Tibial nerve (tissue), 4 donors: ENCODE results near the gene GMEB2. TPM values are rescaled to one million over a fixed set of nuclear protein-coding genes. Genes with fewer than 3 reads are reported as not detected.

Experiments used
- DNase-seq, 2 donors: peaks; one replicate each; pipeline ENCODE4 v3.0.0-alpha.2; 2019; ENCODE audit warnings: low spot score in 2 of 2
- H3K27ac ChIP-seq, 4 donors: fragments of 200-600 bp; sonication (generic) in 3 of 4; one replicate each; pipeline ENCODE4 v1.5.1; 2017 to 2019; ENCODE audit warnings: mild to moderate bottlenecking in 1 of 4
- H3K27me3 ChIP-seq, 2 donors: fragments of 200-600 bp; sonication (generic) in 1 of 2; one replicate each; pipeline versions ENCODE4 v1.5.1 to v1.6.0; 2017 to 2019
- H3K36me3 ChIP-seq, 3 donors: fragments of 200-600 bp; sonication (generic); one replicate each; pipeline ENCODE4 v1.5.1; 2018 to 2019
- H3K4me1 ChIP-seq, 4 donors: fragments of 200-600 bp; sonication (generic) in 3 of 4; one replicate each; pipeline ENCODE4 v1.5.1; 2017 to 2019
- H3K4me3 ChIP-seq, 4 donors: fragments of 200-600 bp; sonication (generic) in 3 of 4; one replicate each; pipeline ENCODE4 v1.5.1; 2017 to 2019; ENCODE audit warnings: mild to moderate bottlenecking in 1 of 4, moderate library complexity in 1 of 4
- H3K9me3 ChIP-seq, 4 donors: fragments of 200-600 bp; sonication (generic) in 3 of 4; one replicate each; pipeline ENCODE4 v1.5.1; 2017 to 2019
- CTCF ChIP-seq, 5 experiments: fragments of 200-600 bp in 3 of 5; fragments of 450-650 bp in 2 of 5; sonication (generic) in 3 of 5; IDR thresholded peaks; one replicate each; pipeline ENCODE4 v1.5.1; 2016 to 2019; ENCODE audit warnings: antibody characterized with exemption in 5 of 5, mild to moderate bottlenecking in 3 of 5, moderate library complexity in 2 of 5
- EP300 ChIP-seq, 2 donors: sonication (generic); formaldehyde crosslinking; IDR thresholded peaks; one replicate each; pipeline ENCODE4 v1.6.1; 2017; ENCODE audit warnings: antibody characterized with exemption in 2 of 2, mild to moderate bottlenecking in 1 of 2
- POLR2A ChIP-seq, 2 donors: fragments of 450-650 bp; IDR thresholded peaks; one replicate each; pipeline ENCODE4 v1.6.1; 2017; ENCODE audit warnings: antibody characterized with exemption in 2 of 2, mild to moderate bottlenecking in 2 of 2, moderate library complexity in 2 of 2
- WGBS, 2 donors: methylation state at CpG; one replicate each; pipeline ENCODE4 v1.1.5; 2018; 5-methylcytosine and 5-hydroxymethylcytosine counted together
- total RNA-seq, 4 donors: library from RNA; depleted of rRNA; stranded (reverse); fragments of >200 nt; gene quantifications; one replicate each; pipeline ENCODE4 v1.1.0, GENCODE V29; 2016

The GMEB2 gene
- total RNA-seq, 4 donors from 2014 or later: 12.5 to 14.7 (median 13.7) TPM

GRCh38 chr20:63564036-63564810 lies 62.7 kb downstream of the GMEB2 start:
- Histone ChIP-seq H3K9me3 (no peaks in the 10 kb centered on the region), H3K27me3 (no peaks in the 10 kb centered on the region), H3K4me1 (no peaks in the 10 kb centered on the region), H3K4me3 (no peak overlapping the region), H3K36me3 (peaks cover 6 to 97% (median 7%) of the 10 kb centered on the region in 3 donors), H3K27ac (no peak overlapping the region)
- TF ChIP-seq CTCF (IDR thresholded peaks at IDR 0.05): no peak
- no peak for TF ChIP-seq EP300 (IDR thresholded peaks at IDR 0.05)
- TF ChIP-seq POLR2A (IDR thresholded peaks at IDR 0.05): no peak
- no peak for DNase-seq
- 94 to 95% methylated on average over 26 to 53 of the region's 62 CpGs for WGBS, 2 donors

- 97 to 98% methylated on average over 26 to 29 of the region's 55 CpGs for WGBS, 2 donors
- DNase-seq: no peak
- no peak for TF ChIP-seq POLR2A (IDR thresholded peaks at IDR 0.05)
- TF ChIP-seq EP300 (IDR thresholded peaks at IDR 0.05): no peak
- no peak for TF ChIP-seq CTCF (IDR thresholded peaks at IDR 0.05)
- Histone ChIP-seq H3K27ac (no peak overlapping the region), H3K9me3 (no peaks in the 10 kb centered on the region), H3K4me1 (no peaks in the 10 kb centered on the region), H3K36me3 (peaks cover 6 to 97% (median 7%) of the 10 kb centered on the region in 3 donors), H3K4me3 (no peak overlapping the region), H3K27me3 (no peaks in the 10 kb centered on the region)
Measured at GRCh38 chr20:63563225-63563935, 63.5 kb downstream of the GMEB2 start.

- 95 to 96% methylated on average over 26 to 43 of the region's 54 CpGs for WGBS, 2 donors
- Histone ChIP-seq H3K4me1 (no peaks in the 10 kb centered on the region), H3K4me3 (no peak overlapping the region), H3K27me3 (no peaks in the 10 kb centered on the region), H3K9me3 (no peaks in the 10 kb centered on the region), H3K27ac (no peak overlapping the region), H3K36me3 (peaks cover 6 to 97% (median 7%) of the 10 kb centered on the region in 3 donors)
- no peak for DNase-seq
- TF ChIP-seq CTCF (IDR thresholded peaks at IDR 0.05) (no peak), POLR2A (IDR thresholded peaks at IDR 0.05) (no peak)
Measured at GRCh38 chr20:63562461-63563224, 64.3 kb downstream of the GMEB2 start.

- Histone ChIP-seq H3K9me3 (no peaks in the 10 kb centered on the region), H3K27ac (no peak overlapping the region), H3K4me1 (no peaks in the 10 kb centered on the region), H3K27me3 (no peaks in the 10 kb centered on the region), H3K4me3 (no peak overlapping the region), H3K36me3 (peaks cover 6 to 92% (median 7%) of the 10 kb centered on the region in 3 donors)
- DNase-seq: no peak
- TF ChIP-seq POLR2A (IDR thresholded peaks at IDR 0.05) (no peak), CTCF (IDR thresholded peaks at IDR 0.05) (no peak), EP300 (IDR thresholded peaks at IDR 0.05) (no peak)
- WGBS, 2 donors: 83 to 86% methylated on average over 20 to 24 of the region's 36 CpGs
Measured at GRCh38 chr20:63561624-63562396, 65.1 kb downstream of the GMEB2 start.
